OCI-LY7 (cell line): ENCODE measurements around the gene VAT1L.

Experiments
- CTCF ChIP-seq: fragments of 200-600 bp; sonication (generic); conservative IDR thresholded peaks from 2 replicates; pipeline ENCODE4 v1.5.1; 2014; ENCODE audit warnings: mild to moderate bottlenecking, antibody characterized with exemption, low read length, moderate library complexity, mixed read lengths
- EZH2phosphoT487 ChIP-seq: fragments of 200-600 bp; sonication (generic); IDR thresholded peaks from 2 replicates; pipeline ENCODE4 v1.6.1; 2018; ENCODE audit warnings: low read depth, borderline replicate concordance, mild to moderate bottlenecking, mixed run types, antibody characterized with exemption, low read length, moderate library complexity, mixed read lengths

GRCh38 chr16:77801817-77802216, 13.5 kb downstream of the VAT1L start:
- no peak for TF ChIP-seq CTCF
- no peak for TF ChIP-seq EZH2phosphoT487
